Esophagus squamous epithelium (tissue), 5 donors: ENCODE results near the gene PRUNE2. TPM values are rescaled to one million over a fixed set of nuclear protein-coding genes. Genes with fewer than 3 reads are reported as not detected.

ENCODE experiments used
- DNase-seq: peaks from one replicate; lab custom pipeline; 2025; lab: John Stamatoyannopoulos, UW
- H3K27ac ChIP-seq, 4 donors: fragments of 200-600 bp; sonication (generic); one replicate each; pipeline ENCODE4 v1.5.1; 2016 to 2019; ENCODE audit warnings: mild to moderate bottlenecking in 1 of 4
- H3K27me3 ChIP-seq, 4 donors: fragments of 200-600 bp; sonication (generic); 1 replicate in 3 of 4; 2 replicates in 1 of 4; pipeline versions ENCODE4 v1.5.1 to v1.6.0; 2017 to 2021; ENCODE audit warnings: antibody characterized with exemption in 1 of 4
- H3K36me3 ChIP-seq, 3 donors: fragments of 200-600 bp; sonication (generic); one replicate each; pipeline ENCODE4 v1.5.1; 2016 to 2019
- H3K4me1 ChIP-seq, 3 donors: fragments of 200-600 bp; sonication (generic); one replicate each; pipeline ENCODE4 v1.5.1; 2017 to 2019
- H3K4me3 ChIP-seq, 4 donors: fragments of 200-600 bp; sonication (generic); 1 replicate in 3 of 4; 2 replicates in 1 of 4; pipeline ENCODE4 v1.5.1; 2016 to 2019; ENCODE audit warnings: mild to moderate bottlenecking in 2 of 4, moderate library complexity in 1 of 4
- H3K9me3 ChIP-seq, 3 donors: fragments of 200-600 bp; sonication (generic); one replicate each; pipeline ENCODE4 v1.5.1; 2016 to 2019
- CTCF ChIP-seq, 6 experiments: fragments of 450-650 bp in 4 of 6; fragments of 200-600 bp in 2 of 6; sonication (generic) in 2 of 6; IDR thresholded peaks; one replicate each; pipeline ENCODE4 v1.5.1; 2016 to 2019; ENCODE audit warnings: antibody characterized with exemption in 6 of 6, mild to moderate bottlenecking in 4 of 6, moderate library complexity in 4 of 6
- POLR2A ChIP-seq, 4 donors: fragments of 450-650 bp; IDR thresholded peaks; one replicate each; pipeline ENCODE4 v1.6.1; 2017; ENCODE audit warnings: antibody characterized with exemption in 4 of 4, mild to moderate bottlenecking in 4 of 4, moderate library complexity in 3 of 4
- WGBS, 2 donors: methylation state at CpG; one replicate each; pipeline ENCODE4 v1.1.5; 2018; 5-methylcytosine and 5-hydroxymethylcytosine counted together
- intact Hi-C: fragments of 100-400 bp; cut with DNase I; formaldehyde crosslinking; loops from one replicate; pipeline ENCODE4 v1.15.0; 2022
- total RNA-seq, 4 donors: library from RNA; depleted of rRNA; stranded (reverse); fragments of >200 nt; gene quantifications; one replicate each; pipeline ENCODE4 v1.1.0, GENCODE V29; 2016
- donor health status: DM: yes; HTN: yes; CAD: no.

PRUNE2 gene
- total RNA-seq, 4 donors from 2014 or later: 9.9 to 126 (median 26.7) TPM

- no peak for TF ChIP-seq CTCF (IDR thresholded peaks at IDR 0.05)
- no peak for TF ChIP-seq POLR2A (IDR thresholded peaks at IDR 0.05)
- no peak overlapping the region for H3K4me3 ChIP-seq
- no peaks in the 10 kb centered on the region for H3K36me3 ChIP-seq
- no peaks in the 10 kb centered on the region for H3K27me3 ChIP-seq
- H3K9me3 ChIP-seq: no peaks in the 10 kb centered on the region
- DNase-seq: no peak
- peak overlapping the region in 2 of 4 donors; percentile 5 to 71 for H3K27ac ChIP-seq
- intact Hi-C loops: no loop called here
- WGBS, 2 donors: 68 to 70% methylated on average over 4 of the region's 4 CpGs
- H3K4me1 ChIP-seq: peaks cover 0 to 50% (median 0%) of the 10 kb centered on the region in 3 donors
These were observed 249.9 kb downstream of the PRUNE2 start for GRCh38 chr9:76655971-76656370.

GRCh38 chr9:76655121-76655541 is 250.8 kb downstream of the PRUNE2 start:
- H3K4me1 ChIP-seq: peaks cover 0 to 56% (median 3%) of the 10 kb centered on the region in 3 donors
- no peak overlapping the region for H3K4me3 ChIP-seq
- H3K9me3 ChIP-seq: no peaks in the 10 kb centered on the region
- no peaks in the 10 kb centered on the region for H3K27me3 ChIP-seq
- H3K27ac ChIP-seq: peak overlapping the region in 2 of 4 donors; percentile 3 to 71
- TF ChIP-seq POLR2A (IDR thresholded peaks at IDR 0.05): no peak
- no peak for TF ChIP-seq CTCF (IDR thresholded peaks at IDR 0.05)
- DNase-seq: no peak
- H3K36me3 ChIP-seq: no peaks in the 10 kb centered on the region
- intact Hi-C loops: no loop called here
- WGBS, 2 donors: 60 to 77% methylated on average over 6 of the region's 6 CpGs

GRCh38 chr9:76654575-76654974 is 251.3 kb downstream of the PRUNE2 start:
- no peak overlapping the region for H3K4me3 ChIP-seq
- peaks cover 0 to 56% (median 3%) of the 10 kb centered on the region in 3 donors for H3K4me1 ChIP-seq
- no peaks in the 10 kb centered on the region for H3K36me3 ChIP-seq
- peak overlapping the region in 2 of 4 donors; percentile 3 to 71 for H3K27ac ChIP-seq
- intact Hi-C loops: no loop called here
- DNase-seq: no peak
- no peaks in the 10 kb centered on the region for H3K9me3 ChIP-seq
- TF ChIP-seq CTCF (IDR thresholded peaks at IDR 0.05) (no peak), POLR2A (IDR thresholded peaks at IDR 0.05) (no peak)
- no peaks in the 10 kb centered on the region for H3K27me3 ChIP-seq
- WGBS, 2 donors: 46 to 68% methylated on average over 1 of the region's 1 CpG

GRCh38 chr9:76654051-76654461 is 251.9 kb downstream of the PRUNE2 start:
- TF ChIP-seq CTCF (IDR thresholded peaks at IDR 0.05): no peak
- no peak for TF ChIP-seq POLR2A (IDR thresholded peaks at IDR 0.05)
- Histone ChIP-seq H3K4me1 (peaks cover 0 to 56% (median 3%) of the 10 kb centered on the region in 3 donors), H3K27me3 (no peaks in the 10 kb centered on the region), H3K27ac (peak overlapping the region in 2 of 4 donors; percentile 63 to 71), H3K36me3 (no peaks in the 10 kb centered on the region), H3K9me3 (no peaks in the 10 kb centered on the region), H3K4me3 (no peak overlapping the region)
- no peak for DNase-seq
- intact Hi-C loops: no loop called here
- WGBS, 2 donors: 38 to 50% methylated on average over 1 of the region's 1 CpG

- Histone ChIP-seq H3K4me3 (no peak overlapping the region), H3K36me3 (no peaks in the 10 kb centered on the region), H3K4me1 (peaks cover 0 to 49% (median 3%) of the 10 kb centered on the region in 3 donors), H3K9me3 (no peaks in the 10 kb centered on the region), H3K27ac (peak overlapping the region in 2 of 4 donors; percentile 14 to 63), H3K27me3 (no peaks in the 10 kb centered on the region)
- 74% methylated on average over 2 of the region's 2 CpGs for WGBS, 2 donors
- DNase-seq: no peak
- intact Hi-C loops: no loop called here
- no peak for TF ChIP-seq POLR2A (IDR thresholded peaks at IDR 0.05)
- no peak for TF ChIP-seq CTCF (IDR thresholded peaks at IDR 0.05)
These were observed 253.0 kb downstream of the PRUNE2 start for GRCh38 chr9:76652894-76653293.
